ENCODE data around the gene SLC6A6. TPM values are rescaled to one million over a fixed set of nuclear protein-coding genes. Genes with fewer than 3 reads are reported as not detected.

Gene SLC6A6
- total RNA-seq, 1 experiment from 2014 or later: 3.4 TPM

- no peaks in the 10 kb centered on the region for H3K27me3 ChIP-seq
- no peaks in the 10 kb centered on the region for H3K9me3 ChIP-seq
- H3K36me3 ChIP-seq: no peaks in the 10 kb centered on the region
- no peak overlapping the region for H3K4me3 ChIP-seq
- DNase-seq: no peak
Measured at GRCh38 chr3:14533457-14533958, 131.1 kb downstream of the SLC6A6 start.

DNA sequence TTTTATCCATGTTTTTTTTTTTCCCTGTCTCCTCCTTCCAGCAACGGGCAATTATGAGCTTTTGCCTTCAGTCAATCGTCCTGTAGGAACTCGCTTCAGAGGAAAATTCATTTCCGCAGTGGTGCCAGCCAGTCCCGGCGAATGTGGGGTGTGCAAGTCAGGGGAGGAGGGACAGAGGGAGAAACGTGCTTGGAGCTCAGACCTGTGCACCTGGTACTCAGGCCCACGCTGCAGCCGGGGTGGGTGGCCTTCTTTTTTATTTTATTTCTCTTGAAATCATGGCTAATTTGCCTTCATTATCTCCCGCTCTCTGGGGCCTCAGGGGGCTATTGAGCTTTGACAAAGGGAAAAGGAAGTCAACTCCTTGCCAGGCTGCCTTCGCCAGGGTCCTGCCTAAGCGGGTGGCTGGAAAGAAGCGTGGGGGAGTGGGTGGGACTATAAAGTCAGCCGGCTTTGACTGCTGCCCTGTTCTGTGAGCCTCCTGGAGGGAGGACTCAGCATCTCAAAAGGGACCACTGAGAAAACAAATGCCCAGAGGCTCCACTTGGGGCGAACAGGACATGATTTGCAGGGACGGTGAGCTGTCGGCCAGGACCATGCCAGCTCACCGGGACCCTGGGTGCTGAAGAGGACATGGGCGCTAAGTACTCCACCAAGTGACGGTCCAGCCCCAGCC lies 132.2 kb downstream of the SLC6A6 start:
- Histone ChIP-seq H3K4me3 (no peak overlapping the region), H3K27me3 (no peaks in the 10 kb centered on the region), H3K9me3 (no peaks in the 10 kb centered on the region), H3K36me3 (no peaks in the 10 kb centered on the region)
- no peak for DNase-seq

DNA sequence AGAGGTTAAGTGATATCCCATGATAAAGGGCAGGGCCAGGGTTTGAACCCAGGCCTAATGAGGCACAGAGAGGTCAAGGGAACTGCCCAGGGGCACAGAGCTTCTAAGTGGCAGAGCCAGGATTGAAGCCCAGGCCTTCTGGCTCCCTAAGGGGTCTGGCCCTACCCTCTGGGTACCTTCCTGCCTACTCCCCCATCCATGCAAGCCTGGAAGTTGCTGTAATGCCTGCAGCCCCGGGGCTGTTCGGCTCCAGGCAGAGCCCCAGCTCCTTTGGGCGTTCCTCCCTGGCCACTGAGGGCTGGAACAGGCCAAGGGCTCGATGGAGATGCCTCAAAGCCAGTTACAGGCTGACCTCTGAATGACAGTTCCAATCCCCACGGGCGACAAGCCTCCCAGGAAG lies 133.2 kb downstream of the SLC6A6 start:
- H3K27me3 ChIP-seq: no peaks in the 10 kb centered on the region
- H3K36me3 ChIP-seq: no peaks in the 10 kb centered on the region
- DNase-seq: no peak
- no peak overlapping the region for H3K4me3 ChIP-seq
- no peaks in the 10 kb centered on the region for H3K9me3 ChIP-seq

DNA sequence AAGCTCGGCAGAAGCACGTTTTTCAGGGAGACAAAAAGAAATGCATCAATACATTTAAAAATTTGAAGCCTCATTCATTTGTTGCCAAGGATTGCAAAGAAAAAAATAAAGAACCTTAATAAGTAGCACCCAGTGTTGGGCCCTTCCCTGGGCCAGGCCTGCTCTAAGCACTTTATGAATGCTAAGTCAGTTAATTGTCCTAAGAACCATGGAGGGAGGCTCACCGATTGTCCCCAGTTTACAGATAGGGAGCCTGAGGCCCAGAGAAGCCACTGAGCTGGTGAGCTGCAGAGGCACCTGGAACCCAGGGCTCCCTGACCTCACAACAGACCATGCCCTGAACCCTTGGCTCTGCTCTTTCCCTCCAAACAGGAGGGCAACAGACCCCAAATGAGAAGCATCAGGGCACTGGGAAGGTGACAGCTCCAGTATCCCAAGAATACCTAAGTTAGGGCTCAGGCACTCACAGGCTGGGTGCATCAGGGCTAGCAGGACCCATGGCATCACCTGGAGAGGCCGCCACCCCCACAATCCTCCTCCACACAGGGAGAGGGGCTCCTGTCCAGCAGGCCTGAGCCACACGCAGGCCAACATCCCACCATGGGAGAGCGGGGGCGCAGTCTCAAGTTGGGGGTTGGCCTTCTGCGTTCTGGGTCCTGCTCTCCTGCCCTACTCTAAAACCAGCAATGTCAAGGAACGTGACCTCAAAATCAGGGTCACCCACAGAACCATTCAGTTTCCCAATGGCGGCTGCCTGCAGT lies 133.8 kb downstream of the SLC6A6 start:
- Histone ChIP-seq H3K27me3 (no peaks in the 10 kb centered on the region), H3K4me3 (no peak overlapping the region), H3K36me3 (no peaks in the 10 kb centered on the region), H3K9me3 (no peaks in the 10 kb centered on the region)
- DNase-seq: no peak

GRCh38 chr3:14536837-14537589 lies 134.6 kb downstream of the SLC6A6 start:
- H3K9me3 ChIP-seq: no peaks in the 10 kb centered on the region
- DNase-seq: no peak
- H3K36me3 ChIP-seq: no peaks in the 10 kb centered on the region
- no peaks in the 10 kb centered on the region for H3K27me3 ChIP-seq
- no peak overlapping the region for H3K4me3 ChIP-seq

- H3K36me3 ChIP-seq: no peaks in the 10 kb centered on the region
- DNase-seq: no peak
- H3K4me3 ChIP-seq: no peak overlapping the region
- no peaks in the 10 kb centered on the region for H3K9me3 ChIP-seq
- no peaks in the 10 kb centered on the region for H3K27me3 ChIP-seq
Measured at GRCh38 chr3:14537590-14538450, 135.4 kb downstream of the SLC6A6 start.

DNA sequence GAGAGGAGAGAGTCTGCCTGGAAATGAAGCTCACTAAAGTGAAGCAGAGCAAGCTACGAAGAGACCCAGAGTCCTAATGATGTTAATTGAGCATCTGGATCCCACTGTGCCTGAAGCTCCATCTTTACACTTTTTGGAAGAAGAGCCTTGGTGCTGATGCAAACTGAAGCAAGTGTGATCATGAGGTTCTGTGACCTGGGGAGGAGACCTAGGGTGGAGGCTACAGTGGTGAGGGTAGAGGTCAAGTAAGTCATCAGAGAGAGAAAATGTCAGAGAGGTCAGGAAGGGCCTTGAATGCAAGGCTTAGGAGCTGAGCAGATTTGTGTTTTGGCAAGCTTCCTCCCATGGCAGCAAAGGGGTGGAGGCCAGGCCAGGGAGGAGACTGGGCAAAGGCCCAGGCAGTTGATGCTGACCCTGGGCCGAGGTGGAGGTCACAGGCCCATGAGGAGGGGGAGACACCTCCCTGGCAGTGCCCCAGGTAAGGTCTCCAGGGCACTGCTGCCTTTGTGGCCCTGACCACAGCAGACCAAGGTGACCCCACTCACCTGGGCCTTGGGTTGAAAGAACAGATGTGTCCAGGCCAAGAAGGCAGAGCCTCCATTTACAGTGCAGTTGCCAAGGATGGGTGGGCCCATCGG lies 136.2 kb downstream of the SLC6A6 start:
- H3K36me3 ChIP-seq: no peaks in the 10 kb centered on the region
- H3K27me3 ChIP-seq: no peaks in the 10 kb centered on the region
- no peaks in the 10 kb centered on the region for H3K9me3 ChIP-seq
- no peak for DNase-seq
- H3K4me3 ChIP-seq: no peak overlapping the region

Other genes starting within 250 kb of the SLC6A6 start
- gene XPC, start 224.0 kb upstream of the SLC6A6 start, total RNA-seq (2014; rRNA removed; shearing (Covaris generic); ENCODE audit: low replicate concordance): 8.2 and 12.0 TPM in 2 replicates
- gene LSM3, start 223.8 kb upstream of the SLC6A6 start, total RNA-seq (2014; rRNA removed; shearing (Covaris generic); ENCODE audit: low replicate concordance): 19.7 and 27.5 TPM in 2 replicates
- gene GRIP2, start 137.7 kb downstream of the SLC6A6 start, total RNA-seq (2014; rRNA removed; shearing (Covaris generic); ENCODE audit: low replicate concordance): not detected in 2 replicates
- 3.0 and 10.7 TPM in 2 replicates for gene CCDC174, start 249.2 kb downstream of the SLC6A6 start, total RNA-seq (2014; rRNA removed; shearing (Covaris generic); ENCODE audit: low replicate concordance)

Data from MG63 (cell line).